Stimulated activated naive CD4-positive, alpha-beta T cell treated with Interleukin-2 at 50 U/mL for 16 hours (primary cell): ENCODE results near the gene ATG16L1.

Source experiments
- DNase-seq: peaks from one replicate; lab custom pipeline; 2025; lab: John Stamatoyannopoulos, UW

Gene ATG16L1

GRCh38 chr2:233251306-233252116, at the start of gene ATG16L1:
TSS of gene ATG16L1 (plus strand) at chr2:233251673. CDS start at chr2:233251828, 155 bp downstream.
- DNase-seq, result peak; percentile 94

DNA sequence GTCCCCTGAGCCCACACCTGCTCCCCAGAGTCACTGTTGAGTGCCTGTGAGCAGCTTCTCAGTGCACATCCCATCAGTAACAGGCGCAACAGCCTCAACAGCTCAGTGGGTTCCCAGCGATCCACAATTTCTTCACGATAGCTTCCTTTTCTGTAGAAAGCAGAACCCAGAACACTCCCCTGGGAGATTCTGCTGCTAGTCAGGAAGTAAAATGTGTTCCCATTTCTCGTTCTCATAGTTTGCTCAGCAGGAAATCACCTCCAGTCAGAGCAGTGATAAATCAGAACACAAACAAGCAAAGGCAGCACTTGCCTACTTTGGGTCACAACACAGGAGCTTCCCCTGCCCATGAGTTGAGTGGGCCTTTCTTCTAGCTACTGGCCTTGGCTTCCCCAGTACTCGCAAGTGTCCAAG, 48.9 kb upstream of the ATG16L1 start:
- no peak for DNase-seq

GRCh38 chr2:233203060-233203459, 48.4 kb upstream of the ATG16L1 start:
- no peak for DNase-seq

GRCh38 chr2:233204286-233204936, 47.1 kb upstream of the ATG16L1 start:
- DNase-seq, result no peak

GRCh38 chr2:233208382-233209116, 42.9 kb upstream of the ATG16L1 start:
- DNase-seq, result no peak

GRCh38 chr2:233209117-233209532, 42.3 kb upstream of the ATG16L1 start:
- DNase-seq, result no peak

DNA sequence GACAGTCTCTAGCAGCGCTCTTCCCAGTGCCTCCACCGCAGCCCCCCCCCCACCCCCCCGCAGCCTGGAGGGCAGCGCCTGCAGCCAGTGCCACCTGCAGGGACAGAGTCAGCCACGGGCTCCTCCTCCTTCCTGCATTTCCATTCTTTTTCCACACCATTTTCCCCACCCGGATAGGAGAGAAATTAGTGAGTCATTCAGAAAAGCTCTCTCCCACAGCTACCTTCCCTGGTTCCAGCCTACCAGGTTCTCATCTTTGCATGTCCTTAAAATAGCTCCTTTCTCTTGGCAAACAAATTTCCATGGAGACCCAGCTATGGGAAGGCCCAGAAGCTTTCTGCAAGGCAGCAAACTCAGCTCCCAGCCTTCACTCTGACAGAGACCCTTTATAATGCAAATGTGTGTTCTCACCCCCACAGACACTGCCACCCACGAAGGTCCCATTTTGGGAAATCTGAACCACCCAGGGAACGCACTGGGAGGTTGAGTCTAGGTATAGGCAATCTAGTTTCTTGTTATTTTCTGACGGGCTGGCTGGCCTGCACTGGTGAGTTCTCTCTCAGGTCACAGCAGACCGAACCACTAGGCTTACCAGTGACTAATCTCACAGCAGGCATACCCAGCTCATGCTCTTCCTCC, 41.8 kb upstream of the ATG16L1 start:
- no peak for DNase-seq

GRCh38 chr2:233210281-233210680, 41.2 kb upstream of the ATG16L1 start:
- no peak for DNase-seq

DNA sequence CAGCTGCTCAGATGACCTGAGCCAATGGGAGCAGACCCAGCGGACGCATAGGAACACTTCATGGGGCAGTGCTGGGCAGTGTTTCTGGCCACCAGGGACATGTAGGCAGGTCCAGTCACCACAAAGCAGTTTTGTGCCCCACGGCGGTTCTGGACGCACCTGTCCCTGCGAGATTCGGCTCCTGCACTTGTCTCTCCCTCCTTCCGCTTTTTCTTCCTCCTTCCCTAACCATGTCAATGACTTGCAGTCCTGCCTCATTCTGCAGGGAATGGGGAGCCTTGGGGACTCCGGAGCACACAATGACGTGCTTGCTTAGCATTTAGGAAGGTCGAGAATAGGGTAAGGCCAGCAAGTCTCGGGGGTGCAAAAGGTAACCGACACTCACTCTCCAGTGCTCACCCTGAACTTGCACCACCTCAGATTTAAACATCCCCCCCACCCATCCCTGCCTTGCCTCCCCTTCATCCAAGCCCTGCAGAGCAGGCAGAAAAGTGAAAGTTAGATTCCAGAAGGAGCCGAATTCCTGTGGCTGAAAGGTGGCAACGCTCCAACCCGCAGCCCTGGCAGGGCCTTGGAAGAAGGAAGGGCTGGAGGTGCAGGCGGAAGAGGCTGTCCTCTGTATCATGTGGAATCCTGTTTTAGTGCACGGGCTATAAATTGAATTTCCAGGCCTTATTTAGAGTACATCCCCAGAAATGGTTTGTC, 40.5 kb upstream of the ATG16L1 start:
- DNase-seq, result no peak

DNA sequence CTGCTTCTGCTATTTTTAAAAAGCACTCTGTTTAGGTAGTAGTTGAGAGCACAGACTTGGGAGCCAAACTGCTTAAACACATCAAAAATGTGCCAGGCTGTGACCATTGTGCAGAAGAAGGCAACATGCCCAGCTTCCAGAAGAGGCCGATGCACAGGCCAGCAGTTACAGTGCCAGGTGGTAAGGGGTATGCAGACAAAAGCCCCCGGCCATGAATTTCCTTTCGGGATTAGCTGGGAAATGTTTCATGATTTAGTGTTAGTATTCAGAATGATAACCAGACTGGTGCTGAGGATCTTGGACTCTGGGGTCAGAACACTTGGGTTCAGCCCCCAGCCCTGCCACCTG, 40.0 kb upstream of the ATG16L1 start:
- no peak for DNase-seq

GRCh38 chr2:233213011-233213410, 38.5 kb upstream of the ATG16L1 start:
- DNase-seq, result no peak

GRCh38 chr2:233213975-233214374, 37.5 kb upstream of the ATG16L1 start:
- no peak for DNase-seq

GRCh38 chr2:233217892-233218377, 33.5 kb upstream of the ATG16L1 start:
- DNase-seq, result no peak

DNA sequence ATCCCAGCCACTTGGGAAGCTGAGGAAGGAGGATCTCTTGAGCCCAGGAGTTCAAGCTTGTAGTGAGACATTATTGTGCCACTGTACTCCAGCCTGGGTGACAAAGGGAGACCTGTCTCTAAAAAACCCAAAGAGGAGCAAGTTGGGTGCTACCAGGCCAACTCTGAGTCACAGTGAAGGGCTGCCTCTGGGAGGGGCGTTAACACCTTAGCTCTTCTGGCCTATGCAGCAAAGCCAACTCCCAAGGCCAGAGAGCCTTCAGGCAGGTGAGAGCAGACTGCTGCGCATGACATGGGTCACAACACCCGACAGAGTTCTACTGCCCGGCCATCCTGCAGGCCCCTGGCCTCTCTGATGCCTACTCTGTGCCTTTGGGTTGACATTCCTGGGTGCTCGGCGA, 32.6 kb upstream of the ATG16L1 start:
- no peak for DNase-seq

DNA sequence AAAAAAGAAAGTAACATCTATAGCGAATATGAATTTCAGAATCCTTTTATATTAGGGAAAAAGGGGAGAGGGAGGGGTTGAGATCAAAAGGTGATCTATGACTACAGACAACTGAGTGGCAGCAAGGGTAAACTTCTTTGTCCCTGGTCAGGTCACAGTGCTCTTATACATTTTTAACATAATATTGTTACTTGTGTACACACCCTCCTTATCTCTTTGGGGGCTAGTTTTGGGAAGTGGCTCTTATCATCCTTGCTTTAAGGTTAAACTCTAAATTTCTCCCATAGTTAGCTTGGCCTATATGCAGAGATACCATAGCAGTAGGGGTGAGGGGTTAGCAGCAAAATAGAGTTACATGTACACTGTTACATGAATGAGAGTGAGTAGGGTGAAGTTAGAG, 31.6 kb upstream of the ATG16L1 start:
- no peak for DNase-seq

DNA sequence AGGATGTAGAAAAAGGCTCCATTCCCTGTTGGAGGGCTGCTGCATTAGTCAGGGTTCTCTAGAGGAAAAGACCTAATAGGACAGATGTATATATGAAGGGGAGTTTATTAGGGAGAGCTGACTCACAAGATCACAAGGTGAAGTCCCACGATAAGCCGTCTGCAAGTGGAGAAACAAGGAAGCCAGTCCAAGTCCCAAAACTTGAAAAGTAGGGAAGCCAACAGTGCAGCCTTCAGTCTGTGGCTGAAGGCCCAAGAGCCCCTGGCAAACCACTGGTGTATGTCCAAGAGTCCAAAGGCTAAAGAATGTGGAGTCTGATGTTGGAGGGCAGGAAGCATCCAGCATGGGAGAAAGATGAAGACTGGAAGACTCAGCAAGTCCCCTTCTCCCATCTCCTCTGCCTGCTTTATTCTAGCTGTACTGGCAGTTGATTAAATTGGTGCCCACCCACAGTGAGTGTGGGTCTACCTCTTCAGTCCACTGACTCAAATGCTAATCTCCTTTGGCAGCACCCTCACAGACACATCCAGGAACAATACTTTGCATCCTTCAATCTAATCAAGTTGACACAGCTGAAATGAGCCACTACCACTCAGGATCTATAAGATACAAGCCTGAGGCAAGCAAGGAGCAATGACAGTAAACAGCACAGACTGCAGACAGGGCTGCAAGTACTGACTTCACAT, 30.0 kb upstream of the ATG16L1 start:
- no peak for DNase-seq

- no peak for DNase-seq
These were observed 28.2 kb upstream of the ATG16L1 start for GRCh38 chr2:233223059-233223894.

- no peak for DNase-seq
These were observed 26.0 kb upstream of the ATG16L1 start for GRCh38 chr2:233225230-233226068.

GRCh38 chr2:233226511-233227031, 24.9 kb upstream of the ATG16L1 start:
- no peak for DNase-seq
